Tongue (tissue), 2 donors: ENCODE results near the gene CNNM4. TPM values are rescaled to one million over a fixed set of nuclear protein-coding genes. Genes with fewer than 3 reads are reported as not detected.

Experiments
- DNase-seq: peaks from one replicate; pipeline ENCODE4 v3.0.0-alpha.2; 2015
- total RNA-seq: library from RNA; depleted of rRNA; stranded (reverse); fragments of >200 nt; gene quantifications from one replicate; pipeline ENCODE4 v1.2.3, GENCODE V29; 2014

The CNNM4 gene
- total RNA-seq, 1 donor from 2014 or later = 39.2 TPM

DNA sequence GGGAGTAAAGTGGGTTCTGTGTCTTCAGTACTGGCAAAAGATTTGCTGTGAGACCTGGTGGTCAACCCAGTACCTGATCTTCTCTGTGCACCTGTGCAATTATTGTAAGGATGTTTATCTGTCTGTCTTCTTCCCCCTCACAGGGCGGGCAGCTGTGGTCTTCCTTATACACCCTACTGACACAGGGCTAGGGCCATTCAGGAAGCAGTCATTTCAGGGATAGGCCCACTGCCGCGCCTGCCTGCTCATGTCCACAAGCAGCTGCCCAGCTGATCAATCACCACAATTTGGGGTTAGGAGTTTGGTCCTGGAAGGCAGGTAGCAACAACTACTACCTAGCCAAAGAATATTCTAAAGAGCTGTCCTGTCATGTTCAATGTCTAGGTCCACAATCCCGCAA is 1.2 kb upstream of the CNNM4 start:
- DNase-seq = no peak

DNA sequence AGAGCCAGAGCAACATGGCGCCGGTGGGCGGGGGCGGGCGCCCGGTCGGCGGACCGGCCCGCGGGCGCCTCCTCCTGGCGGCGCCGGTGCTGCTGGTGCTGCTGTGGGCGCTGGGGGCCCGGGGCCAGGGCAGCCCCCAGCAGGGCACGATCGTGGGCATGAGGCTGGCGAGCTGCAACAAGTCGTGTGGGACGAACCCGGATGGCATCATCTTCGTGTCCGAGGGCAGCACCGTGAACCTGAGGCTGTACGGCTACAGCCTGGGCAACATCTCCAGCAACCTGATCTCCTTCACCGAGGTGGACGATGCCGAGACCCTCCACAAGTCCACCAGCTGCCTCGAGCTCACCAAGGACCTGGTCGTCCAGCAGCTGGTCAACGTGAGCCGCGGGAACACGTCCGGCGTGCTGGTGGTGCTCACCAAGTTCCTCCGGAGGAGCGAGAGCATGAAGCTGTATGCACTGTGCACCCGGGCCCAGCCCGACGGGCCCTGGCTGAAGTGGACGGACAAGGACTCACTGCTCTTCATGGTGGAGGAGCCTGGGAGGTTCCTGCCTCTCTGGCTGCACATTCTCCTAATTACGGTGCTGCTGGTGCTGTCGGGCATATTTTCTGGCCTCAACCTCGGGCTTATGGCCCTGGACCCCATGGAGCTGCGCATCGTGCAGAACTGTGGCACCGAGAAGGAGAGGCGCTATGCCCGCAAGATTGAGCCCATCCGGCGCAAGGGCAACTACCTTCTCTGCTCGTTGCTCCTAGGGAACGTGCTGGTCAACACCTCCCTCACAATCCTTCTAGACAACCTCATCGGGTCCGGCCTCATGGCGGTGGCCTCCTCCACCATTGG is 507 bp downstream of the CNNM4 start:
- no peak for DNase-seq

DNA sequence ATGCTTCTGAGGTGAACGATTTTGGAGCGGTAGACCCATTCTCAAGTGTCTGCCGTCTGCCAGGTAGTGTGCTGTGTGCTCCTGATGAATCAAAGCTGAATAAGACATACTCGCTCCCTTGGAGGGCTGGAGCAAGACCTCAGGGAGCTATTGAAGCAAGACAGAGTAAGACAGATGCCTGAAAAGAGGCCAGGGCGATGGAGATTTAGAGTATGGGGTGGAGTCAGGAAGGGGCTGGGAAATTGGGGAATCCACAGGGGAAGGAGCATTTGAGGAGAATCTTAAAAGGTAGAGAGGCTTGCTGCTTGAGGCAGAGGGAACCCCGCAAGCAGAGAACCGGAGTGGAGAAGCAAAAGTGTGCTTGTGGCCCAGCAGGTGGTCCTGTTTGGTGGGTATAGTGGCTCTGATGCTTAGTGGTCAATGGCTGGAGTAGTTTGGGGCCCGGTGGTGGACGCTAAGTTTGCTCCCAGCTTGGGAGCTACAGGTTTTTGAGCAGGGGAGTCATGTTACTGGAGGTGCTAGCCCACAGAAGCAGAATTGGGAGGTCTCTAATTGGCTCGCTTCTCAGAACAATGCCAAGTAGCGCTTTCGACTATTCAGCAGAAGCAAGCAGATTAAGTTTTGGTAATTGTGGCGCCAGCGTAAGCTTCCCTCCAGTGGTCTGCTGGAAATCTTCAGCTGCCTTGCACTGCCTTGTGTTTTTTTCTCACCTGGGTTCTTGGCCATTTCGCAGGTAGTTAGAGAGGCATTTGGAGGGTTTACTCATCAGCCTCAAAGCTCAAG is 2.0 kb downstream of the CNNM4 start:
- DNase-seq = peak; percentile 39

DNA sequence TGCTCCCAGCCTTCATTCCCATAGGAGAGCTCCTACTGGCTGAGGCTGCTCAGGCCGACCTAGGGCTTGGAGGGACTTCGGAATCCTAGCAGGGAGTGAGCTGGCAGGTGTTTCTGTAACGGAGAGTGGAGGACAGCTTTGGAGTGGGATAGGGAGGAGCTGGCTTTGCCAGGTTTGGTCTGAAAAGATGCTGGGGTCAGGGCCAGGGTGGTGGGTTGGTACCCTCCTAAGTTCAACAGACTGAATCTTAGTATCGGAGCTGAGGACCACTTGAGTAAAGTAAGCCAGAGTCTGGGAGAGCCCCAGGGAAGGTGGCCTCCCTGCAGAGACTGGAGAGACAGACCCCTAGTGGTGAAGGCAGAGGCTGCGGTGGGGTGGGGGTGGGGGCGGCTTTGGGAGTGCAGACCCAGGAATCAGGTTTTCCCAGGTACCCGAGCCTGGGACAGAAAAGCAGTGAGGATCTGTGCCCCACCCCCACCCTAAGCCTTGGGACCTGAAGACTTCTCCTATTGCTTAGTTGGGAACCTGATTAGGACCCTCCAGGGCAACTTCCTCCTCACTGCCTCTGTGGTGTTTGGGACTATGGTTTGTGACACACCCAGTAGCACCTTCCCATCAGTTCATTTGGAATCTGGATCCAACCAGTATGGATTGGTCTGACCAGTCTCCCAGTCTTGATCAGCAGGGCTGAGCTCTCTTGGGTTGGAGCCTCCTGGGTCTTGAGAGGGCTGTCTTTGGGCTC is 3.0 kb downstream of the CNNM4 start:
- no peak for DNase-seq

DNA sequence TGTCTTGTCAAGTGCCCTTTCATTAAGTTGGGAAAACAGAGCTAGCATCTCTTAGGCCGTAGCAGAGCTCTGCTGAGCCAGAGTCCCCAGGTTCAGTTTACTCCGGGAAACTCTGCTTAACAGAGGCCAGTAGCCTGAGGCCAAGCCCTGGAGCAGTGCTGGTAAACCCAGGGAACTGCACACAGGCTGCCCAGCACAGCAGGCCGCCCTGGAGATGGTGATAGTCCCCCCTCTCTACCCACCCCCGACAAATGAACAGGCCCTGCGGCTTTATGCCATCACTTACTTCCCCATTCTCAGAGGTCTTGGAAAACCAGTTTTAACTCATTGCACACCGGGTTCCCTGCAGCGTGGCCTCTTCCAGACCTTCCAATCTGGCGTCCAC is 3.5 kb downstream of the CNNM4 start:
- no peak for DNase-seq

DNA sequence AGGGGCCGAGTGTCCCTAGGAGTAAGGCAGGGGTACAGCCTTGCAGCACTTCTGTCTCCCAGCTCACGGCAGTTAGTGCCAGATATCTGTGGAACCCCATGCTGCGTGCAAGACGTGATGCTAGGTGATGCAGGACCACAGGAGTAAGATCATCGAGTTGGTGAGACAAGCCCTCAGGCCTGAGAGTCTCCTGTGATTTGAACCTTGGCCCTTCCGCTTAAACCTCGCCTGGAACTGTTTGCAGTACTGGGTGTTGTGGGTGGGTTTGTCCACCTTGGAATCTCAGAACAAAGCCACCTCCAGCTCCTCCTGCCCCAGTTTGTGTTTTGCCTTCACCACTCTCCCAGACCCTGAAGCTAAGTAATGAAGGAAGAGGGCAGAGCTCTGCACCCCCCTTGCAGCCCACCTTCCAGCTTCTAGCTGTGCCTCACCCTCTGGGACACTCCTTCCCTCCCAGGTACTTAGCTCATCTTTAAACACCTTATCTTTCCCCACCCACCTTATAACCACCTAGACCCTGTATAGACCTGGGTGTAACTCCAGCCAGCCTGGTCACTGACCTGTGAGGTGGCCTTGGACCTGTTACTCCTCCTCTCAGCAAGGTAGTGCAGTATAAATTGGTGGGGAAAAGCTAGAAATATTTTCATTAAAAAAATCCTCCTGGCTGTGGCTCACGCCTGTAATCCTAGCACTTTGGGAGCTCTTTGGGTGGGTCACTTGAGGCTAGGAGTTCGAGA is 6.6 kb downstream of the CNNM4 start:
- DNase-seq = no peak

DNA sequence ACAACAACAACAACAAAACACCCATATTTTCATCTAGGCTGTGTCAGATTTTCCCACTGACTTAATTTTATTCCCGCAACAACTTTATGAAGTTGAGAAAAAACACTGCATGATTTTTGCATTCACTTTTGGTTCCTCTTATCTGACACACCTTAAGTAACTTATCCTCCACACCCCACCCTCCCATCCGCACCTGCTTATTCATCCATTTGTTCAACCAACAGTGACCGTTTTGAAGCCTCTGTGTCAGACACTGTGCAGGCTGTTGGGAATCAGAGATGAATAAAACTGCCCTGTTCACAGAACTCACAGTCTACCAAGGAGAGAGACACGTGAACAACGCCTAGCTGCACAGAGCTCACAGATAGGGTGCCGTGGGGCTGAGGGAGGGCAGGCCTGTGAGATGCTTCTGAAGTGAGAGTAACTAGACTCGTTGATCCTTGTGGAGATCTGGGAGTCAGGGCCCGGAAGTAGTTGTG is 7.4 kb downstream of the CNNM4 start:
- DNase-seq = no peak

DNA sequence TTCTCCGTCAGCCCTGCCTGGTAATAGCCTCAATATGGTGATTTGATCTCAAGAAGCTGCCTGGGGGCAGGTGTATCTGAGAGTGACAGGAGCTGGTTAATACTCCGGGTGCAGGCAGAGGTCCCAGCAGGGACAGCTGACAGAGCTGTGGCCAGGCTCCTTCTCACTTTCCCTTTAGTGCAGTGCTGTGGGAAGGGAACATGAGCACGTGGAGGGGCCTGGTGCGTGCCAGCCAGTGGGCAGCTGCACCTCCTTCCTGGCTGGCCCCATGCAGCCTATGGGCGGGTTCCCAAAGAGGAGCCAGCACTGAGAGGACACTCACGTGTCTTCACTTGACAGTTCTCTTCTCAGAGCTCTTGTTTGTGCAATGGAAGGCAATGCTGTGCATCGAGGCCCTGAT is 9.1 kb downstream of the CNNM4 start:
- peak; percentile 88 for DNase-seq

DNA sequence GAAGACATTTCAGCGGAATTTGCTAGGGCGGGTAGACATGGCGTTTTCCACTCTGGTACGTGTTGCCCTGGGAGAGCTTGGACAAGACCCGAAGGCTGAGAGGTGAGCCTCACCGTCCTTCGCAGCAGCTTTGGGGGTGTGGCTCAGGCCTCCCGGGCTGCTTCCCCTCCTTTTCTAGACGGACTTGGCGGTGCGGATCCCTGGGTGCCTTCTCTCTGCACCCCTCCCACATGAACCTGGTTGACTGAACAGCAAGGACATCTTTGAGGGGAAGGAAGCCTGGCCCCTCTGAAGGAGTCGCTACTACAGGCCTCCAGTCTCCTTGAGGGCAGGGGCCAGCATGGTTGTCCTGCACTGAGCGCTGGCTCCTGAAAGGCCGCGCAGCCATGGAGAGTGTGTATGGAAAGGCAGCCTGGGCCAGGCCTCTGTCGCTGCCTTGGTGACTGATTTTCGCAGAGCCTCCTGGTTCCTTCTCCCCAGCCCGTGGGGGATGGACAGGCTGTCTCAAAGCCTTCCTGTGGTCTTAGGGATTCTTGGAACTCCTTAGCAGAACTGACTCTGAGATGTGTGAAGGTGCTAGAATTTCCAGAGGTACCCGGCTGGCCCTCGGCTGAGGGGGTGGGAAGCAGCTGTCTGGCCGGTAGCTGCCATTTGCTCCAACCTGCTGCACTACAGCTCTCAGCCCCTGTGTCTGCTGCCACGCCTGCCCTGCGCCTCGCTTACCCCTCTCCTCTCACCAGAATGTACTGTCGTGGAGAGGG is 9.9 kb downstream of the CNNM4 start:
- peak; percentile 39 for DNase-seq

DNA sequence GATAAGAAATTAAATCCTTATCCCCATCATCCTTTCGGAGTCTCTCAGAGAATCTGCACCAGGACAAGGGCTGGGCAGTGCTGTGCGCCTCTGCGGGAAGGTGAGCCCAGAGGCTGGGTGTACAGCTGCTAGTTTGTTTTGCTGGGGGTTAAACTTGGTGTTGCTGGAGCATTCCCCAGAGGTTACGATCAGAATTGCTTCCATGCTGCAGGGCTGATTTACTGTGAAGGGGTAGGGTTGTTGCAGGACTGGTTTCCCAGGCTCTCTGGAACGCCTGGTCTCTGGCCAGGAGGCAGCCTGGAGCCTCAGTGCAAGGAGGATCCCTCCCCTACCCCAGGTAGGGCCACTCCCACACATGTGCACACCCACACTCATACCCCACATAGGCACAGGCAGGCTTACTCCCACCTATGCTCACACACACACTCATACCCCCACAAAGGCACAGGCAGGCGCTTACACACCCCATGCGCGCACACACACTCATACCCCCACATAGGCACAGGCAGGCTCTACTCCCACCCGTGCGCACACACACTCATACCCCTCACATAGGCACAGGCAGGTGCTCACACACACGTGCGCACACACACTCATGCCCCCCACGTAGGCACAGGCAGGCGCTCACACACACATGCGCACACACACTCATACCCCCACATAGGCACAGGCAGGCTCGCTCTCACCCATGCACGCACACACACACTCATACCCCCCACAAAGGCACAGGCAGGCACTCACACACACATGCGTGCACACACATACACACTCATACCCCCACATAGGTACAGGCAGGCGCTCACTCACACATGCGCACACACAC is 11.3 kb downstream of the CNNM4 start:
- DNase-seq = peak; percentile 46

DNA sequence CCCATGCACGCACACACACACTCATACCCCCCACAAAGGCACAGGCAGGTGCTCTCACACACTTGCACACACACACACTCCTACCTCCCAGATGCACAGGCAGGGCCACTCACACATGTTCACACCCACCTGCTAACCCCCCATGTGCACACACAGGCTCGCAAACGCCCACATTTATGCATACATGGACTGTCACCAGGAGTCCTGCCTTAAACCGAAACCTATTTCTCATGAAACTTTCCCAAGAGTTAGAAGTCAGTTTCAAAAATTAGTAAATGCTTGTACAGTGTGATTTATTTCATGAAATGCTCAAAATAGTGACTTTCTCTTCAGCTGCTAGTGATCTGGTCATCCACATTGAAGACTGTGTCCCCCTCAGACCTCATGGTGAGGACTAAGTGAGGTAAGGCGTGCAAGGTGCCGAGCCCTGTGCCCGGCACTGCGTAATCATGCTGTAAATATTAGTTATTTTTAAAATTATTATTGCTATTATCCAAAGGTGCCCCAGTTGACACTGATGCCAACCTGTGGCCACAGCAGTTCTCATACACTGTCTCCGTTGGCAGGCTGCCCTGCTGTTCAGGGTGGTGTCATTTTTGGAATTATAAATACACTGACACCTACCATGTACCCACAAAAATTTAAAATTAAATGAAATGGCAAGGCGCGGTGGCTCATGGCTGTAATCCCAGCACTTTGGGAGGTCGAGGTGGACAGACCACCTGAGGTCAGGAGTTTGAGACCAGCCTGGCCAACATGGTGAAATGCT is 12.4 kb downstream of the CNNM4 start:
- DNase-seq = no peak

DNA sequence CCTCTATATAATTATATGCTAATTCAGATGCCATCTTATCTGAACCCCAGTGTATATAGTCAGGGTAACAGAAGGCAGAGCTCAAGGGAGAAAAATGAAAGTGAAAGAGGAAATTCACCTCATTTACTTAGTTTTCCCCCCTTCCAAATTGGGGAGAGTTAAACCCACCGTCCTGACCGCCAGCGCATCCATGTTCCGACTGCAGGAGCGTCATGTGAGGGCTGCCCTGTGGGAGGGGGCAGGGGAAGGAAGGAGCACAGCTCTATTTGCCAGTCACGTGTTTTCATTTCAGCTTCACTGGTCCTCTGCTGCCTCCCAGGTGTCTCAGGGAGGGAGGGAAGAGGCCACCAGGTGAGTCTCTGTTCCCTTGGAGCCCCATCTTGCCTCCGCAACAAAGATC is 13.2 kb downstream of the CNNM4 start:
- no peak for DNase-seq

DNA sequence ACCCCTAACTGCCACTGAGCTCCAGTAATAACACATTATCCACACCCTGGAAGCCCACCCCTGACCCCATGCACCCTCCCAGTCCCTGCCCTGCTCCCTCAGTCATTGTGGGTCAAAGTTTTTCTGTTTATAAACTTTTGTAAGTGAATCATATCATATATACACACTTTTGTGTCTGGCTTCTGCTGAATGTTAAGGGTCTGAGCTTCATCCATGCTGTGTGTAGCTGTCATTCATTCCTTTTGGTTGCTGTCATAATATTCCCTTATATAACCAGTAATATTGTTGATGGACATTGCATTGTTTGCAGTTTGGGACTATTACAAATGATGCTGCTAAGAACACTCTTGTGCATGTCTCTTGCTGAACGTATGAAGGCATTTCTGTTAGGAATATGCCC is 14.5 kb downstream of the CNNM4 start:
- DNase-seq = no peak

DNA sequence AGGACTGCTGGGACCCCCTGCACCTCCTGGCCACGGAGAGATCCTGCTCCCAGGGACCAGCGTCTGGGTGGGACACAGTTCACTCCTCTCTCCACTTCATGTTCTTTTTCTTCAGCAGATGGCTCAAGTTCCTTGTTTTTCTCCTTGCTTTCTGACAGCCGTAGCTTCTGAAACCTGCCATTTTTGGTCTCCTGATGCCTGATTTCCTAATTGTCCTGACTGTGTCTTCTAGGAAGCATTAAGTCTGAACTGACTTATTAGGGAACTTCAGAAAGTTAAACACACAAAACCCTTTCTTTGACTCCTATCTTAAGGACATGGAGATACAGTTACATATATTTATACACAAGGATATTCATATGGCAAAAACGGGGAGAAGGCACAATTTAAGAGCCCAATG is 22.7 kb downstream of the CNNM4 start:
- no peak for DNase-seq

DNA sequence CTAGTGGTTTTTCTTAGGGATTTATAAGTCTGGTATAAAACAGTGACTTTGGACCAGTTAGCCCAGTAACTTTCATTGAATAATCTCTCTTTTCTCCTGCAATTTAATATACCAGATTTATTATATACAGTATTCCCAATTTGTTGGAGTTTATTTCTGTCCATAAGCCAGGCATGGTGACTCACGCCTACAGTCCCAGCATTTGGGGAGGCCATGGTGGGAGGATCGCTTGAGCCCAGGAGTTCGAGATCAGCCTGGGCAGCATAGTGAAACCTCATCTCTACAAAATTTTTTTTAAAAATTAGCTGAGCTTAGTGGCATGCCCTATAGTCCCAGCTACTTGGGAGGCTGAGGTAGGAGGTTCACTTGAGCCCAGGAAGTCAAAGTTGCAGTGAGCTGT is 26.7 kb downstream of the CNNM4 start:
- DNase-seq = no peak

DNA sequence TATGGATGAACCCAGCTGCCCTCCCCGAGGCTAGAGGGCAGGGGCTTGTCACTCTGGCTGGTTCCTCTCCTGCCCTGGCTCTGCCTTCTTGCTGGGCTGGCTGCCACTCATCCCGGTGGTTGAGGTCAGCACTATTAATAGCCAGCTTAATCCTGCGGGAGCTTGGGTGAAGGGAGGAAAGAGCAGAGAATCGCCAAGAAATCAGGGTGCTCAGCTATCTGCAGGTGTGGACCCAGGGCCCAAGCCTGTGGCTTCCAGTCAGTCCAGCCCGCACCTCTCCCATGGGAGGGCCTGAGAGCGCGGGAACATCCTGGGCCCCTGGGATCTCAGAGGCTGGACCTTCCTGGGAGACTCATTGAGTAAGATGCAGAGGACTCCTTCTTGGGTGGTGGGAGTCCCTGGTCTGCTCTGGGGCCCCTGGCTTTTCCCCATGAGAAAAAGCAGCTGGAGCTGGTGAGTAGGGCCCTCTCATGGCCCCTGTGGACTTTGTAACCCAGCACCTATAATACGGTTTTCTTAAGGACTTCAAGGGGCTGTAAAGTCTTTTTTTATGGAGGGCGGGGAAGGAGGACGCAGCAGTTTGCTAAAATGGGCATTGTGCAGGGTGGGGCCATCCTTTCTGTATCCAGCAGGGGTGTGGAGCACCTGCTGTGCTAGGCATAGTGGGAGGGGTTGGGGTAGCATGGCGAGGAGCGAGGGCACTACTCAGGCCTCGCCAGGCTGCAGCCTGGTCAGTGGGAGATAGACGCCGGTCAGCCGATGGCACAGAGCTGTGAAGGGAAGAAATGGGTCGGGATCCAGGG is 27.9 kb downstream of the CNNM4 start:
- peak; percentile 75 for DNase-seq

DNA sequence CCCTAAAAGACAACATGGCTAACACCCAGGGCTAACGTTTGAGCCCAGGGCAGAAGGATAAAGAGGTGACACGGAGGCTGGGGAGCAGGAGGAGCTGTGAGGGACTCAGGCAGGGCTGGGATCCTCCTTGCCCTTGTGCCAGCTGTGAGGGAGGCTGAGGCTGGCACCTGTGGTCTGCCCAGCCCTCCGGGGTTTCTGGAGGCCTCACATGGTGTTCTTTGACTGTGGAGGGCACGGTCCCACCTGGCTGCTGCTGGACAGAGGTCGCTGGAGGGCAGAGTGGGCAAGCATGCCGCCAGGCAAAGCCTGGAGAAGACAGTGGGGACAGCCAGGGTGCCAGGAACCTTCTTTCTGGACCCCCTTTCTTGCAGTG is 28.5 kb downstream of the CNNM4 start:
- no peak for DNase-seq
